K562 (cell line): ENCODE results near the gene EFNA2.

Experiments used
- CBFB ChIP-seq: sonication (generic); formaldehyde crosslinking; IDR thresholded peaks from 2 replicates; pipeline ENCODE4 v1.4.0; 2020; ENCODE audit warnings: mild to moderate bottlenecking, missing genetic modification reagents
- CHD2 ChIP-seq: IDR thresholded peaks from 2 replicates; pipeline ENCODE4 v1.6.1; 2011; ENCODE audit warnings: low read depth, low read length
- CTCF ChIP-seq, 3 experiments: IDR thresholded peaks in 2 of 3; conservative IDR thresholded peaks in 1 of 3; 2 replicates each; pipeline ENCODE4 v1.5.1; 2011 to 2012; ENCODE audit warnings: low read length in 3 of 3, mild to moderate bottlenecking in 3 of 3, control low read depth in 2 of 3, improper control_type of control experiment in 1 of 3, inconsistent platforms in 1 of 3, low read depth in 1 of 3, mixed read lengths in 1 of 3, moderate library complexity in 1 of 3; ENCODE audit not compliant: insufficient read depth in 2 of 3
- EHMT2 ChIP-seq: fragments of 450-650 bp; IDR thresholded peaks from 2 replicates; pipeline ENCODE4 v1.6.1; 2018; ENCODE audit warnings: antibody characterized with exemption
- EZH2 ChIP-seq: IDR thresholded peaks from 2 replicates; pipeline ENCODE4 v1.6.1; 2012; ENCODE audit warnings: low read depth, mild to moderate bottlenecking, inconsistent platforms, low read length, borderline replicate concordance
- GABPA ChIP-seq: fragments of 200-800 bp; sonication (Bioruptor generic); conservative IDR thresholded peaks from 2 replicates; pipeline ENCODE4 v1.6.1; 2016; ENCODE audit warnings: low read depth, missing genetic modification characterization, missing compliant biosample characterization
- JUNB ChIP-seq: fragments of 450-650 bp; formaldehyde crosslinking; conservative IDR thresholded peaks from 2 replicates; pipeline ENCODE4 v1.4.0; 2020; ENCODE audit warnings: mild to moderate bottlenecking
- MAFF ChIP-seq: IDR thresholded peaks from 2 replicates; pipeline ENCODE4 v1.6.1; 2012; ENCODE audit warnings: low read length, improper control_type of control experiment
- MYBL2 ChIP-seq, 2 experiments: fragments of 450-650 bp in 1 of 2; sonication (generic) in 1 of 2; formaldehyde crosslinking in 1 of 2; IDR thresholded peaks; 2 replicates each; pipeline versions ENCODE4 v1.6.1 to v1.8.1; 2017 to 2022; ENCODE audit warnings: borderline replicate concordance in 1 of 2, inconsistent platforms in 1 of 2, low read depth in 1 of 2, mild to moderate bottlenecking in 1 of 2, missing genetic modification reagents in 1 of 2, moderate library complexity in 1 of 2
- NBN ChIP-seq: fragments of 450-650 bp; IDR thresholded peaks from 2 replicates; pipeline ENCODE4 v1.6.1; 2016; ENCODE audit warnings: low read depth, mild to moderate bottlenecking
- PHB ChIP-seq: fragments of 250-450 bp; sonication (Bioruptor Pico); IDR thresholded peaks from 2 replicates; pipeline ENCODE4 v1.5.0; 2021
- RBM22 ChIP-seq: fragments of 200-400 bp; formaldehyde crosslinking; IDR thresholded peaks from 2 replicates; pipeline ENCODE4 v1.6.1; 2018; ENCODE audit warnings: low read length, low read depth; ENCODE audit not compliant: poor library complexity, severe bottlenecking
- SMAD1 ChIP-seq: fragments of 150-350 bp; IDR thresholded peaks from 2 replicates; pipeline ENCODE4 v1.6.1; 2014; ENCODE audit warnings: low read length, low read depth; ENCODE audit not compliant: partially characterized antibody
- ZNF165 ChIP-seq: fragments of 250-450 bp; sonication (Bioruptor Pico); IDR thresholded peaks from 2 replicates; pipeline ENCODE4 v1.4.0; 2020; ENCODE audit warnings: borderline replicate concordance

DNA sequence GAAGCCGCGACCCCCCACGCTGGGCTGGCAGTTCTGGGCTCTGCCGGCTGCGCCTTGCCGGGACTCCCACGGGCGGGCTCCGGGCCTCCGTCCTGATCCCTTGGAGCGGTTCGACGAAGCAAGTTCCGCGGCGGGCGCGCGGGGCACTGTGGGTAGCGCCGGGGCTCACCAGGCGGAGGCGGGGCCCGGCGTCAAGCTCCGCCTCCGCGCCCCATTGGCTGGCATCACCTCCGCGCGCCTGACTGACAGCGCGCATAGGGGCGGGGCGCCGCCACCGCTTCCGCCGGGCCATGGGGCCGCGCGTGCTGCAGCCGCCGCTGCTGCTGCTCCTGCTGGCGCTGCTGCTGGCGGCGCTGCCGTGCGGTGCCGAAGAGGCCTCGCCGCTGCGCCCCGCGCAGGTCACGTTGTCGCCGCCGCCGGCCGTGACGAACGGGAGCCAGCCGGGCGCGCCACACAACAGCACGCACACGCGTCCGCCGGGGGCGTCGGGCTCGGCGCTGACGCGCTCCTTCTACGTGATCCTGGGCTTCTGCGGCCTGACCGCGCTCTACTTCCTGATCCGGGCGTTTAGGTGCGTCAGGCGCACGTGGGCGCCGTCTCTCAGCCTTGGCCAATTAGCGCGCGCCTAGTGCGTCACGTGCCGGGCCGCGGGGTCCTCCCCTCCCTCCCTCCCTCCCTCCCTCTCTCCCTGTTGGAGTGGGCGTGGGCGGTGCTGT is 10.3 kb upstream of the EFNA2 start, which contains the start of gene FAM174C:
- TF ChIP-seq RBM22: no peak
- no peak for TF ChIP-seq EHMT2
- TF ChIP-seq GABPA: peak; percentile 91
- TF ChIP-seq JUNB (CRISPR knock-in tag): no peak
- no peak; the same call in 1 of the 2 replicates for TF ChIP-seq CHD2
- no peak for TF ChIP-seq NBN
- TF ChIP-seq SMAD1: peak; percentile 65
- TF ChIP-seq MAFF: no peak
- no peak for TF ChIP-seq MYBL2 (IDR thresholded peaks at IDR 0.05; ENCODE audit: low read depth)
- no peak for TF ChIP-seq MYBL2 (CRISPR knock-in tag; IDR thresholded peaks at IDR 0.05; ENCODE audit: borderline replicate concordance)
- peak in 1 of 3 experiments; percentile 20; a peak in 1 of 6 replicates for TF ChIP-seq CTCF (IDR thresholded peaks at IDR 0.05 in 2 of 3, conservative IDR thresholded peaks at IDR 0.05 in 1 of 3; ENCODE audit: insufficient read depth in 2 of 3, low read depth in 1 of 3, low read length in 3 of 3)
- no peak for TF ChIP-seq CBFB (CRISPR knock-in tag)
- TF ChIP-seq PHB: no peak
- no peak for TF ChIP-seq EZH2
- TF ChIP-seq ZNF165 (CRISPR knock-in tag): no peak
